Fibroblast of mammary gland (primary cell): ENCODE measurements around the gene PRAMEF33.
"Not testable (repeated sequence)": the region's sequence is repeated elsewhere in the genome, so short reads cannot be mapped to it uniquely, and the experiment has no call there.

Experiments used
- DNase-seq: peaks from one replicate; pipeline ENCODE4 v3.0.0-alpha.2; 2010; ENCODE audit warnings: low read depth
- H3K4me3 ChIP-seq: 2 replicates; pipeline ENCODE4 v1.5.1; 2011; ENCODE audit warnings: low read depth, mild to moderate bottlenecking, low read length, moderate library complexity; ENCODE audit not compliant: control insufficient read depth

The PRAMEF33 gene, protein sequence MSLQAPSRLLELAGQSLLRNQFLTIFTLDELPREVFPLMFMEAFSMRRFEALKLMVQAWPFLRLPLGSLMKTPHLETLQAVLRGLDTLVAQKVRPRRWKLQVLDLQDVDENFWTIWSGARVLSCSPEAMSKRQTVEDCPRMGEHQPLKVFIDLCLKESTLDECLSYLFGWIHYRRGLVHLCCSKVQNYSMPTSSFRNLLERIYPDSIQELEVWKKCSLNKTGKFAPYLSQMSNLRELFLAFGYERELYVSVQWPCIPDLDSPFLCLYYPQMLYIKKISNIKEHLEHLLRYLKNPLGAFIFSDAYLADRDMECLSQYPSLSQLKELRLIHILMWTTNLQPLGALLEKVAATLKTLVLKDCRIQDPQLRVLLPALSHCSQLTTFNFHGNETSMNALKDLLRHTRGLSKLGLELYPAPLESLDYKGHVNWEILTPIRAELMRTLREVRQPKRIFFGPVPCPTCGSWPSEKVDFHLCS

DNA sequence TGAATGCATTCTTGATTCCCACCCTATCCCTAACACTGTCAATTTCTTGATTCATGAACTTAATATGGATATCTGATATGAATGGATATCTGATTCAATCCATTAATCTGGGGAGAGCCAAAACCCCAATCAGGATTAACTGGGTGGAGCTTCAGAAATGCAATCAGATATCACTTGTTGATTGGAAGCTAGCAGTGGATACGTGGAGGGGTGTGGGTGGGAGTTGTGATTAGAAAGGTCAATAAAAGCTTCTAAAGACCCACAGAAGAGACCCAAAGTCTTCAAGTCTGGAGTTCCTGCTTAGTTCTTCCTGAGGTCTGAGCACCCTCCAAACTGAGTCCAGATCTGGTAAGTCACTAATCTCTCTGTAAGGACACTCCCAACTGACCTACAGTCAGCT, at the start of gene PRAMEF33:
Gene PRAMEF33 (plus strand): TSS at position 301 of the 400 bp plus-strand sequence. CDS start 2,416 bp downstream, outside the sequence.
- not testable (repeated sequence) for DNase-seq, H3K4me3 ChIP-seq

DNA sequence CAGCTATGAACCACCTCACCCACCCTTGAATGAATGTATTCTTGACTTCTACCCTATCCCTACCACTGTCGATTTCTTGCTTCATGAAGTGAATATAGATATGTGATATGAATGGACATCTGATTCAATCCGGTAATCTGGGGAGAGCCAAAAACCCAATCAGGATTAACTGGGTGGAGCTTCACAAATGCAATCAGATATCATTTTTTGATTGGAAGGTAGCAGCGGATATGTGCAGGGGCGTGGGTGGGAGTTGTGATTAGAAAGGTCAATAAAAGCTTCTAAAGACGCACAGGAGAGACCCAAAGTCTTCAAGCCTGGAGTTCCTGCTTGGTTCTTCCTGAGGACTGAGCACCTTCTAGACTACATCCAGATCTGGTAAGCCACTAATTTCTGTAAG, 49.4 kb upstream of the PRAMEF33 start, which contains the start of gene PRAMEF5:
Gene PRAMEF5 (plus strand): TSS at position 301 of the 400 bp plus-strand sequence. CDS start 5,071 bp downstream, outside the sequence.
- DNase-seq, H3K4me3 ChIP-seq: not testable (repeated sequence)

DNA sequence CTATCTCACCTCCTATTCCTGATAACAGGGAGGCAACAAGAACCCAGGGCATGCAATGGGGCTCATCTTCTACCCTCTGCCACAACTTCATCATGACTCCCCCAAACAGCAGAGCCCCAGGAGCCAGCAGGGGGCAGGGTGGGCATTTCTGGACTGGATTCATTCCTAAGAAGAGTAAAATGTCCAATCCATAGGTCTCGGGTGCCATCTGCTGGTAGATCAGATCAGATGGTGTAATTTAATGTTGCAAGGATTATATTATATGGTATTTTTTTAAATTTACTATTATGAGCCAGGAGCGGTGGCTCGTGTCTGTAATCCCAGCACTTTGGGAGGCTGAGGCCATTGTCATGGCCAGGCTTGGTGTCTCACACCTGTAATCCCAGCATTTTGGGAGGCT, 38.2 kb upstream of the PRAMEF33 start:
- not testable (repeated sequence) for DNase-seq, H3K4me3 ChIP-seq

DNA sequence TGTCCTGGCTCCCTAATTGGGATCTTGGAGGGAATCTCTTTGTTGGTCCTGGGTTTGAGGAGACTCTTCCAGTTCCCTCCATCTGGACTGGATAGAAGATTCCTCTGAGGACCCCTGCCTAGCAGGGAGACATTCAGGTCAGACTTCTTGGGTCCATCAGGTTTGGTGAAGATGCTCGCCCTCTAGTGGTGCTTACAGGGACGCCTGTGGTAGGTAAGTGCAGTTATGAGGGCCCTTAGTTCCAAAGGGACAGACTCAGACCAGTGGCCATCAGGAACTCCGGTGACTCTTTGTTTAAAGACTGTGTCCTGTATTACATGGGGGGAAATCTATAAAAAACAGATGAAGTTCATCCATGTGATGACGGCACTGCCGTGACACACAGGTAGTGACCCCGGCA, 26.3 kb upstream of the PRAMEF33 start:
- DNase-seq = not testable (repeated sequence)

DNA sequence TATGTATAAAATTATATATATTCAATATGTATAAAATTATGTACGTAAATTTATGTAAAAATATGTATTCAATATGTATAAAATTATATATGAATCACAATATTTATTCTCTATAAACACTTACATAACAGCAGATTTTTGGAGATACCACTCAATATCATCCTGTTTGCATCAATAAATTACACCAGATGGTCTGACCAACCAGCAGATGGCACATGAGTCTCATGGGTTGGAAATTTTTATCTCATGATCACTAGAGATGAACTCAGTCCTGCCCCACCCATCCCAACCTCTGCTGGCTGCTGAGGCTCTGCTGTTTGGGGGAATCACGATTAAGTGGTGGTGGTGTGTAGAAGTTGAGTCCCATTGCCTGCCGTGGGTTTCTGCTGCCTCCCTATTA, 23.7 kb upstream of the PRAMEF33 start:
- DNase-seq, H3K4me3 ChIP-seq: not testable (repeated sequence)

More for the DNA sequence above, 26.3 kb upstream of the PRAMEF33 start:
- not testable (repeated sequence) for H3K4me3 ChIP-seq

DNA sequence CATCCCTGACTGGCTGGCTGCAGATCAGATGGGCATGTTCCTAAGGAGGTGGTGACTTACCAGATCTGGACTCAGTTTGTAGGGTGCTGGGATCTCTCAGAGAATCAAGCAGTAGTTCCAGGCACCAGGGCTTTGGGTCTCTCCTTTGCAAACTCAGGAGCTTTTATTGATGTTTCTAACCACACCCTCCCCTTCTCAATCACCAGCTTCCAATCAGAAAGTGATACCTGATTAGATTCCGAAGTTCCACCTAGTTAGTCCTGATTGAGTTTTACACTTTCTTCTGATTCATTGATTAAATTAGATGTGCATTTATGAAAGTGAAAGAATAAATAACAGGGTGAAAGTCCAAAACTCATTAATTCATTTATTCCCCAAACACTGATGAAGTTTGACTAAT, 18.3 kb upstream of the PRAMEF33 start, which contains the start of gene PRAMEF8:
Gene PRAMEF8 (minus strand): TSS at position 101 of the 400 bp plus-strand sequence. CDS start 1,046 bp downstream, outside the sequence.
- H3K4me3 ChIP-seq, DNase-seq: not testable (repeated sequence)

DNA sequence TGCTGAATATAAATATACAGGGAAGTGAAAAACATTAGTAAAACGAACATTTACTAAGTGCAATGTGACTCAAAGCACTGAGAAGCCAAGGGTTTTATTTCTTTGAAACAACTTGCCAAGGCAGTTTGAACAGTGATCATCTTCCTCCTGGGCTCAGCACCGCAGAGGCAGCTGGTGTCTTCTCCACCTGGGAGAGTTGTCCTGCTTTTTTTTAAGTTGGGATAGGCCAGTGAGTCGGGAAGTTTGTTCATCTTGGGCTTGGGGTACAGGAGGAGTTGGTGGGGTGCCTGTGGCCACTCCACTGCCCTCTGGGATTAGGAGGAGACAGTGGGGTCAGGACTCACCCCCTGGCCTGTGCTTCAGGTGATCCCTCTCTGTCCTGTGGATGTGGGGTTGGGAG, 14.3 kb upstream of the PRAMEF33 start:
- DNase-seq, H3K4me3 ChIP-seq: not testable (repeated sequence)

DNA sequence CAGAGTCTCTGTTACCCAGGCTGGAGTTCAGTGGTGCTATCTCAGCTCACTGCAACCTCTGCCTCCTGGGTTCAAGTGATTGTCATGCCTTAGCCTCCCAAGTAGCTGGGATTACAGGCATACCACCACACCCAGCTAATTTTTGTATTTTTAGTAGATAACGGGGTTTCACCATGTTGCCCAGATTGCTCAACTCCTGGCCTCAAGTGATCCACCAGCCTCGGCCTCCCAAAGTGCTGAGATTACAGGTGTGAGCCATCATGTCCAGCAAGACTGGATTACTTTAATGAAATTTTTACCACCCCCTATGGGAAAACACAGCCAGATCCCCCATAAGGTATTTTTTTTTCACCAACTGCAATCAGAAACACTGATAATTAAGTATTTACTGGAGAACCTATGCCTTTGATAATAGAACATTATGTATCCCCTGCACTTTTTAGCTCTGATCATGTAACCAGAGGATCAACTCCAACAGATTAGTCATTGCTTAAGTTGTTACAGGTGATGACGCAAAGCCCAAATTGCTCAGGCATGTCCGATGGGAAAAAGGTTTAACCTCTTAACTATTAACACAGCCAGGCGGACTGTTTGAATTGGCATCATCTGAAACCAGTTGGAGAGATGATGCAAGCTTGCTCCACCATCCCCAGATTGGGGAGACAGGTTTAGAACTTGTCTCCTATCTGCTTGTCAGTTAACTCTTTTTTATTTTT, 6.0 kb upstream of the PRAMEF33 start:
- DNase-seq, H3K4me3 ChIP-seq: not testable (repeated sequence)

DNA sequence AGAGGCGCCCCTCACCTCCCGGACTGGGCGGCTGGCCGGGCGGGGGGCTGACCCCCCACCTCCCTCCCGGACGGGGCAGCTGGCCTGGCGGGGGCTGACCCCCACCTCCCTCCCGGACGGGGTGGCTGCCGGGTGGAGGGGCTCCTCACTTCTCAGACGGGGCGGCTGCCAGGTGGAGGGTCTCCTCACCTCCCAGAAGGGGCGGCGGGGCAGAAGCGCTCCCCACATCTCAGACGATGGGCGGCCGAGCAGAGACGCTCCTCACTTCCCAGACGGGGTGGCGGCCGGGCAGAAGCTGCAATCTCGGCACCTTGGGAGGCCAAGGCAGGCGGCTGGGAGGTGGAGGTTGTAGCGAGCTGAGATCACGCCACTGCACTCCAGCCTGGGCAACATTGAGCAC, 4.6 kb upstream of the PRAMEF33 start:
- H3K4me3 ChIP-seq, DNase-seq: not testable (repeated sequence)

DNA sequence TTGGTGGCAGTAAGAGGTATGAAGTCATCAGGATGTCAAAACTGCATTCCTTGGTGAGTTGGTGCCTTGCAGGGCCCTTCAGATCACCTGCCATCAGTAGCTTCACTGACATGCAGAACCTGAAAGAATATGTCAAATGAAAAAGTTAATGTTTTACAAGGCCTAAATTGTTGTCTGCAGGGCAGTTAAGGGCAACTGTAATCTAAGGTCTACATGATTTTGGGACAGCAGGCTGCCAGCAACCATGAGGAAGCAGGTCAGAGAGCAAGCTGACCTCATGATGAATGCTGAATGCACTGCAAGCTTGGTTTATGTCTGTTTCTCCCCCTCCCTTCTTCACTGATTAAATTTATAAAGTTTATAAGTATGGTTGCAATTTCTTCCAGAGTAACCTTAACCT, 1.1 kb upstream of the PRAMEF33 start:
- not testable (repeated sequence) for DNase-seq, H3K4me3 ChIP-seq

DNA sequence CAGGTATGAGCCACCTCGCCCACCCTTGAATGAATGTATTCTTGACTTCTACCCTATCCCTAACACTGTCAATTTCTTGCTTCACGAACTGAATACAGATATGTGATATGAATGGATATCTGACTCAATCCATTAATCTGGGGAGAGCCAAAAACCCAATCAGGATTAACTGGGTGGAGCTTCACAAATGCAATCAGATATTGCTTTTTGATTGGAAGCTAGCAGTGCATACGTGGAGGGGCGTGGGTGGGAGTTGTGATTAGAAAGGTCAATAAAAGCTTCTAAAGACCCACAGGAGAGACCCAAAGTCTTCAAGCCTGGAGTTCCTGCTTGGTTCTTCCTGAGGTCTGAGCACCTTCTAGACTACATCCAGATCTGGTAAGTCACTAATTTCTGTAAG, 11.9 kb downstream of the PRAMEF33 start, which contains the start of gene PRAMEF15:
Gene PRAMEF15 (plus strand): TSS at position 301 of the 400 bp plus-strand sequence. CDS start 2,827 bp downstream, outside the sequence.
- not testable (repeated sequence) for DNase-seq, H3K4me3 ChIP-seq

DNA sequence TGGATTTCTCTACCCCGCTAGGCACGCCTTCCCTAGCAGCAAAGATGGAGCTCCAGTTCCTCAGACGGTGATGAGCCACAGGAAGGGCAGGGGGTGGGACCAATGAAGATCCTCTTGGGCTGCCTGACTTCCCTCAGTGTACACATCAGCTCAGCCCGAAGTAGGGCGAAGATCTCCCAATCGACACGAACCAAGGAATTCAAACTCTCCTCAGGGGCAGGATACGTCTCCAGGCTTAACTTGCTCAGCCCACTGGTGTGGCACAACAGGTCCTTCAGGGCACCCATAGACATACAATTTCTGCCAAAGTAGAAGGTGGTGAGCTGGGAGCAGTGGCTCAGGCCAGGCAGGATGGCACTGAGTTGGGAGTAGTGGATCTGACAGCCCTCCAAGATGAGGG, 39.2 kb downstream of the PRAMEF33 start:
- H3K4me3 ChIP-seq, DNase-seq: not testable (repeated sequence)

DNA sequence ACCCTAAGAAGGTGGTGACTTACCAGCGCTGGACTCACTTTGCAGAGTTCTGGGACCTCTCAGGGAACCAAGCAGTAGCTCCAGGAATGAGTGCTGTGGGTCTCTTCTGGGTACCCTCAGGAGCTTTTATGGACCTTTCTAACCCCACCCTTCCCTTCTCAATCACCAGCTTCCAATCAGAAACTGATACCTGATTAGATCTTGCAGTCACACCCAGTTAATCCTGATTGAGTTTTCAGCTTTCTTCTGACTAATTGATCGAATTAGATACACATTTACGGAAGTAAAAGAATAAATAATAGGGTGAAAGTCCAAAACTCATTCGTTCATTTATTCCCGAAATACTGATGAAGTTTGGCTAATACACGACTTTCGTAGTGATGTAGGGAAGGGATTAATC, 43.7 kb downstream of the PRAMEF33 start, which contains the start of gene PRAMEF14:
Gene PRAMEF14 (minus strand): TSS at position 101 of the 400 bp plus-strand sequence. CDS start 1,820 bp downstream, outside the sequence.
- not testable (repeated sequence) for DNase-seq, H3K4me3 ChIP-seq

DNA sequence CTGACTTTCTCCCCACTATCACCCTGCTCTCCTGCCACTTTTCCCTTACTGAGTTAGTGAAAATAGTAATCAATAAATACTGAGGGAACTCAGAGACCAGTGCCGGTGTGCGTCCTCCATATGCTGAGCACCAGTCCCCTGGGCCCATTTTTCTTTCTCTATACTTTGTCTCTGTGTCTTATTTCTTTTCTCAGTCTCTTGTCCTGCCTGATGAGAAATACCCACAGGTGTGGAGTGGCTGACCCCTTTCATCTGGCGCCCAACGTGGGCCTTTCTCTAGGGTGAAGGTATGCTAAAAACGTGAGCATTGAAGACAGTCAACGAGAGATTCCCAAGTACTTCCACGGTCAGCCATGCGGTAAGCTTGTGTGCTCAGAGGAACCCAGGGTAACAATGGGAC, 50.1 kb downstream of the PRAMEF33 start:
- not testable (repeated sequence) for H3K4me3 ChIP-seq
- peak; percentile 0 for DNase-seq

DNA sequence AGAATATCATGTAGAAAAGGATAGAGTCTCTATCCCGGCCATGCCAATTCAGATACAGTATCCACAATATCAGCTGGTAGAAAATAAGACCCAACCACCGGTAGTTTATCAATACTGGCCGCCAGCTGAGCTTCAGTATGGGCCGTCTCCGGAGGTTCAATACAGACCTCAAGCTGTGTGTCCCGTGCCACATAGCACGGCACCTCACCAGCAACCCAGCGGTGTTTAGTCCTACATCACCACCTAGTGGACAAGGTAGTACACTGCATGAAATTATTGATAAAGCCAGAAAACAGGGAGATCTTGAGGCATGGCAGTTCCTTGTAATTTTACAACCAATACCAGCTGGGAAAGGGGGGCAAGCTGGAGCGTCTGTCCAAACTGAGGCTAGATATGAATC, 51.1 kb downstream of the PRAMEF33 start:
- not testable (repeated sequence) for DNase-seq, H3K4me3 ChIP-seq
